Adrenal gland (tissue), 5 donors: ENCODE measurements around the gene CLDN8.

Experiments used
- POLR2A ChIP-seq, 2 donors: fragments of 450-650 bp; IDR thresholded peaks; one replicate each; pipeline ENCODE4 v1.6.1; 2017; ENCODE audit warnings: antibody characterized with exemption in 2 of 2, mild to moderate bottlenecking in 2 of 2, moderate library complexity in 1 of 2
- TF ChIP-seq, protein P1 (sequence below), 6 experiments: fragments of 450-650 bp in 4 of 6; fragments of 200-600 bp in 2 of 6; sonication (generic) in 1 of 6; IDR thresholded peaks; 1 replicate in 5 of 6; 2 replicates in 1 of 6; pipeline versions ENCODE4 v1.5.1 to v1.8.0; 2016 to 2021; ENCODE audit warnings: antibody characterized with exemption in 6 of 6, mild to moderate bottlenecking in 2 of 6, moderate library complexity in 1 of 6
- donor health status: DM: no; HTN: no; CAD: no.

DNA sequence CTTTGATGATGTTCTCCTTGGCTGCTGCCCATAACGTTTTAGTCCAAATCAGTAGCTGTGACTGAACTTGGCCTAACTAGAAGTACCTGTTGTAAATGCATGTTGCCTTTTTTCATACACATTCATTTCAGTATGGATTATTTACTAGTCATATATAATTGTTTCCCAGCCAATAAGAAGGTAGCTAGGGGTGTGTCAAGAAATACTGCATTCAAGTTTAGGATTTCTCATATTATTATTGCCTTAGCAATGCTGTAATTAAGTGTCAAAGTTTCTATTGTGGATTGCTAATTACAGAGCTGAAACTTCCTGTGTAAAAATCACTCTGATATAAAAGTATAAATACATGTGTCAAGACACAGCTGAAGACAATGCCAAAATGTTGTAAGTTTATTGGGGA is 49.2 kb downstream of the CLDN8 start, which contains the start of gene CLDN17:
- TF ChIP-seq, protein P1, sequence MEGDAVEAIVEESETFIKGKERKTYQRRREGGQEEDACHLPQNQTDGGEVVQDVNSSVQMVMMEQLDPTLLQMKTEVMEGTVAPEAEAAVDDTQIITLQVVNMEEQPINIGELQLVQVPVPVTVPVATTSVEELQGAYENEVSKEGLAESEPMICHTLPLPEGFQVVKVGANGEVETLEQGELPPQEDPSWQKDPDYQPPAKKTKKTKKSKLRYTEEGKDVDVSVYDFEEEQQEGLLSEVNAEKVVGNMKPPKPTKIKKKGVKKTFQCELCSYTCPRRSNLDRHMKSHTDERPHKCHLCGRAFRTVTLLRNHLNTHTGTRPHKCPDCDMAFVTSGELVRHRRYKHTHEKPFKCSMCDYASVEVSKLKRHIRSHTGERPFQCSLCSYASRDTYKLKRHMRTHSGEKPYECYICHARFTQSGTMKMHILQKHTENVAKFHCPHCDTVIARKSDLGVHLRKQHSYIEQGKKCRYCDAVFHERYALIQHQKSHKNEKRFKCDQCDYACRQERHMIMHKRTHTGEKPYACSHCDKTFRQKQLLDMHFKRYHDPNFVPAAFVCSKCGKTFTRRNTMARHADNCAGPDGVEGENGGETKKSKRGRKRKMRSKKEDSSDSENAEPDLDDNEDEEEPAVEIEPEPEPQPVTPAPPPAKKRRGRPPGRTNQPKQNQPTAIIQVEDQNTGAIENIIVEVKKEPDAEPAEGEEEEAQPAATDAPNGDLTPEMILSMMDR (IDR thresholded peaks at IDR 0.05): no peak
- TF ChIP-seq POLR2A (IDR thresholded peaks at IDR 0.05): no peak
